ENCODE results near the gene CNR2.

CNR2 gene

DNA sequence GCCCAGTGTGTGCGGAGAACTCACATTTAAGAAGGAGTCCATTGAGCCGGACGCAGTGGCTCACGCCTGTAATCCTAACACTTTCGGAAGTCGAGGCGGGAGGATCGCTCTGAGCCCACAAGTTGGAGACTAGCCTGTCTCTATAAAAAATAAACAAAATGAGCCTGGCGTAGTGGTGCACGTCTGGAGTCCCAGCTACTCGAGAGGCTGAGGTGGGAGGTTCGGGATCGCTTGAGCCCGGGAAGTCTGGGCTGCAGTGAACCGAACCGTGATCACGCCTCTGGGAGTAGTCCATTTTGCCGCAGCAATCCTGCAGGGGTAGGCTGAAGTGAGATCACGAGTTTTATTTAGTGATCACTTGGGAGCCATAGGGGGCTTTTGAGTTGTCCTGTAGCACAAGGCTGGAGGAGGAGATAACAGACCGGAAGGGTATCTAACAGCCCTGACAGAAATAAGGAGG is 44.6 kb downstream of the CNR2 start:
- H3K36me3 ChIP-seq (ENCODE audit: insufficient read depth, low read length), result peaks cover 20% of the 10 kb centered on the region
- peaks cover 38% of the 10 kb centered on the region for H3K4me1 ChIP-seq (ENCODE audit: insufficient read depth, low read length, severe bottlenecking)
- TF ChIP-seq EZH2 (IDR thresholded peaks at IDR 0.05; ENCODE audit: borderline replicate concordance, low read length), result no peak
- TF ChIP-seq CTCF (IDR thresholded peaks at IDR 0.05; ENCODE audit: low read length), result no peak
- peak overlapping the region; percentile 84 for H3K27ac ChIP-seq (ENCODE audit: low read depth, low read length, poor library complexity, severe bottlenecking)
- peak overlapping the region; percentile 79 for H3K4me3 ChIP-seq (ENCODE audit: low read depth, low read length, poor library complexity, severe bottlenecking)
- no peaks in the 10 kb centered on the region for H3K27me3 ChIP-seq (ENCODE audit: insufficient read depth, low read length)
- H3F3A ChIP-seq (ENCODE audit: insufficient read depth, low read length), result no peaks in the 10 kb centered on the region
- H3K9me3 ChIP-seq (ENCODE audit: low read length), result no peaks in the 10 kb centered on the region
- no peaks in the 10 kb centered on the region for H3K79me2 ChIP-seq (ENCODE audit: insufficient read depth, low read length)
- H3K9ac ChIP-seq (ENCODE audit: low read length), result peak overlapping the region; percentile 61
- H3K9me2 ChIP-seq (ENCODE audit: low read depth, low read length), result no peaks in the 10 kb centered on the region
- H3K4me2 ChIP-seq (ENCODE audit: low read length), result peak overlapping the region; percentile 86
- H2AFZ ChIP-seq (ENCODE audit: low read length), result peak overlapping the region; percentile 4; the same call in 1 of the 2 replicates
- no peaks in the 10 kb centered on the region for H4K20me1 ChIP-seq (ENCODE audit: insufficient read depth, low read length)

DNA sequence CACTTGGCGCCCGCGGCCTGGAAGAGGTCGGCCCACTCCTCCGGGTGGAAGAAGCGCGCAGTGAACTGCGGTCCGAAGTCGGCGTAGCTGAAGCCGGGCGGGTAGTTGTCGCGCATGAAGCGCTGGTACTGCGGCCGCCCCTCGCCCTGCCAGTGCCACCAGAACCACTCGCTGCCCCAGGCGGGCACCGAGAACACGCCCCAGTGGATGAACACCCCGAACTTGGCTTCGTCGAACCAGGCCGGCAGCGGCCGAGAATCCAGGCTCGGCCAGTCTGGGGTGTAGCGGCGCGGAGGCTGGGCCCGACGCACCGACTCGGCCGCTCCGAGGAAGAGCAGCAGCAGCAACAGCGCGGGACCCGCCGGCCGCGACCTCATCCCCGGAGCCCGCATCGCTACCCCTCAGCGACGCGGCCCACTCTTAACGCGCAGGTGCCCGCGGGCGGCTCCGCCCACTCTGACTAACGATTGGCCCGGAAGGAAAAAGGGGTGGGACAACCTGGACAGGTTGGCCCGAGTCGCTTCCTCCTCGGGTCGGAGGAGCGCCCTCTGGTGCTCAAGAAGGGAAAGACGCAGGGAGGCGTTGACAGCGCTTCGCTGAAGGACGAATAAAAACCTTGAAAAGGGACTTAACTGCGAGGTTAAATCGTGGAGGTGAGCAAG is 45.1 kb downstream of the CNR2 start, which contains the start of gene FUCA1:
Gene FUCA1 (minus strand): TSS at position 396 of the 662 bp plus-strand sequence. CDS start 4 bp downstream, at position 392.
- H3K27ac ChIP-seq (ENCODE audit: low read depth, low read length, poor library complexity, severe bottlenecking), result peak within 1 kb of the TSS; percentile 84
- H3K9me3 ChIP-seq (ENCODE audit: low read length), result no peaks in the 10 kb centered on the region
- H3K9me2 ChIP-seq (ENCODE audit: low read depth, low read length), result no peaks in the 10 kb centered on the region
- H3K4me1 ChIP-seq (ENCODE audit: insufficient read depth, low read length, severe bottlenecking), result peaks cover 38% of the 10 kb centered on the region
- no peaks in the 10 kb centered on the region for H3K27me3 ChIP-seq (ENCODE audit: insufficient read depth, low read length)
- peak within 1 kb of the TSS; percentile 79 for H3K4me3 ChIP-seq (ENCODE audit: low read depth, low read length, poor library complexity, severe bottlenecking)
- H2AFZ ChIP-seq (ENCODE audit: low read length), result peak within 1 kb of the TSS; percentile 4; the same call in 1 of the 2 replicates
- H4K20me1 ChIP-seq (ENCODE audit: insufficient read depth, low read length), result no peaks in the 10 kb centered on the region
- peak within 1 kb of the TSS; percentile 86 for H3K4me2 ChIP-seq (ENCODE audit: low read length)
- TF ChIP-seq EZH2 (IDR thresholded peaks at IDR 0.05; ENCODE audit: borderline replicate concordance, low read length), result no peak
- TF ChIP-seq CTCF (IDR thresholded peaks at IDR 0.05; ENCODE audit: low read length), result peak; percentile 90
- no peaks in the 10 kb centered on the region for H3K79me2 ChIP-seq (ENCODE audit: insufficient read depth, low read length)
- peaks cover 22% of the 10 kb centered on the region for H3K36me3 ChIP-seq (ENCODE audit: insufficient read depth, low read length)
- peak within 1 kb of the TSS; percentile 79 for H3K9ac ChIP-seq (ENCODE audit: low read length)
- no peaks in the 10 kb centered on the region for H3F3A ChIP-seq (ENCODE audit: insufficient read depth, low read length)

GRCh38 chr1:23867542-23867894 is 45.6 kb downstream of the CNR2 start:
- Histone ChIP-seq H3K9me2 (ENCODE audit: low read depth, low read length) (no peaks in the 10 kb centered on the region), H3K79me2 (ENCODE audit: insufficient read depth, low read length) (no peaks in the 10 kb centered on the region), H4K20me1 (ENCODE audit: insufficient read depth, low read length) (no peaks in the 10 kb centered on the region), H3K27me3 (ENCODE audit: insufficient read depth, low read length) (no peaks in the 10 kb centered on the region), H3K27ac (ENCODE audit: low read depth, low read length, poor library complexity, severe bottlenecking) (no peak overlapping the region), H3K36me3 (ENCODE audit: insufficient read depth, low read length) (peaks cover 27% of the 10 kb centered on the region), H3K4me1 (ENCODE audit: insufficient read depth, low read length, severe bottlenecking) (peaks cover 38% of the 10 kb centered on the region), H3F3A (ENCODE audit: insufficient read depth, low read length) (no peaks in the 10 kb centered on the region), H3K4me3 (ENCODE audit: low read depth, low read length, poor library complexity, severe bottlenecking) (peak overlapping the region; percentile 79), H2AFZ (ENCODE audit: low read length) (no peak overlapping the region), H3K9me3 (ENCODE audit: low read length) (no peaks in the 10 kb centered on the region), H3K4me2 (ENCODE audit: low read length) (peak overlapping the region; percentile 86), H3K9ac (ENCODE audit: low read length) (peak overlapping the region; percentile 79)
- TF ChIP-seq EZH2 (IDR thresholded peaks at IDR 0.05; ENCODE audit: borderline replicate concordance, low read length) (no peak), CTCF (IDR thresholded peaks at IDR 0.05; ENCODE audit: low read length) (no peak)
